H1 (cell line): Measurements from ENCODE around the gene FGGY. TPM values are rescaled to one million over a fixed set of nuclear protein-coding genes. Genes with fewer than 3 reads are reported as not detected.

Source experiments
- CTCF ChIA-PET: fragments of 300-600 bp; sonication (Branson Sonifier 250); formaldehyde crosslinking; loops from one replicate; lab custom pipeline; 2021; ENCODE audit not compliant: partially characterized antibody; lab: Charles Lee
- POLR2A ChIA-PET: fragments of 300-600 bp; sonication (Branson Sonifier 250); formaldehyde crosslinking; loops from one replicate; lab custom pipeline; 2021; ENCODE audit warnings: inconsistent platforms; ENCODE audit not compliant: partially characterized antibody; lab: Charles Lee
- DNase-seq, 2 experiments: peaks; one replicate each; pipeline versions ENCODE4 v3.0.0 to v3.0.0-alpha.2; 2010 to 2022; ENCODE audit warnings: low spot score in 2 of 2, low read depth in 1 of 2, mixed read lengths in 1 of 2
- FAIRE-seq: peaks from 2 replicates; lab custom pipeline; 2011; peaks lifted over from hg19 to GRCh38; lab: Jason Lieb, UNC
- H2AFZ ChIP-seq: 2 replicates; pipeline ENCODE4 v1.8.1; 2012; ENCODE audit warnings: low read length, inconsistent platforms
- H2AK5ac ChIP-seq: 2 replicates; pipeline ENCODE4 v1.6.1; 2013; ENCODE audit warnings: low read depth, low read length
- H2BK120ac ChIP-seq: replicated peaks from 2 replicates; pipeline ENCODE3; 2013; ENCODE audit warnings: low read depth, low read length, inconsistent platforms
- H2BK12ac ChIP-seq: 2 replicates; pipeline ENCODE4 v1.6.1; 2013; ENCODE audit warnings: low read depth, low read length
- H2BK15ac ChIP-seq: 2 replicates; pipeline ENCODE4 v1.6.1; 2013; ENCODE audit warnings: low read length
- H2BK20ac ChIP-seq: 2 replicates; pipeline ENCODE4 v1.6.1; 2013; ENCODE audit warnings: low read length
- H2BK5ac ChIP-seq: 2 replicates; pipeline ENCODE4 v1.6.1; 2013; ENCODE audit warnings: low read depth, low read length
- H3K14ac ChIP-seq: 2 replicates; pipeline ENCODE4 v1.6.1; 2013; ENCODE audit warnings: inconsistent platforms; ENCODE audit not compliant: insufficient read length
- H3K18ac ChIP-seq: 2 replicates; pipeline ENCODE4 v1.6.1; 2013; ENCODE audit warnings: low read length; ENCODE audit errors: extremely low read depth
- H3K23ac ChIP-seq: 2 replicates; pipeline ENCODE4 v1.6.1; 2013; ENCODE audit warnings: inconsistent platforms; ENCODE audit not compliant: insufficient read length
- H3K23me2 ChIP-seq: 2 replicates; pipeline ENCODE4 v1.6.1; 2013; ENCODE audit warnings: low read depth, low read length
- H3K27ac ChIP-seq: 2 replicates; pipeline ENCODE4 v1.6.1; 2011; ENCODE audit warnings: low read depth, low read length, inconsistent platforms
- H3K27me3 ChIP-seq, 4 experiments: replicated peaks in 1 of 4; 1 replicate in 1 of 4; 2 replicates in 3 of 4; pipeline versions ENCODE4 v1.6.1 to v1.8.1; 2011 to 2013; ENCODE audit warnings: low read length in 3 of 4, mild to moderate bottlenecking in 3 of 4, inconsistent platforms in 2 of 4, mixed read lengths in 2 of 4, moderate library complexity in 1 of 4; ENCODE audit not compliant: control insufficient read depth in 3 of 4, insufficient read depth in 3 of 4; ENCODE audit errors: extremely low read depth in 1 of 4
- H3K36me3 ChIP-seq, 4 experiments: 2 replicates each; pipeline versions ENCODE4 v1.6.1 to v1.8.1; 2011 to 2013; ENCODE audit warnings: mild to moderate bottlenecking in 4 of 4, low read length in 3 of 4, moderate library complexity in 2 of 4, control low read depth in 1 of 4, inconsistent platforms in 1 of 4; ENCODE audit not compliant: insufficient read depth in 4 of 4, control insufficient read depth in 2 of 4
- H3K4ac ChIP-seq: replicated peaks from 2 replicates; pipeline ENCODE3; 2013; ENCODE audit warnings: low read length, low read depth, mixed read lengths, inconsistent platforms; ENCODE audit not compliant: insufficient read length
- H3K4me1 ChIP-seq, 4 experiments: replicated peaks in 1 of 4; 1 replicate in 1 of 4; 2 replicates in 3 of 4; pipeline versions ENCODE4 v1.6.1 to v1.8.1; 2011 to 2013; ENCODE audit warnings: low read length in 3 of 4, inconsistent platforms in 2 of 4, mixed read lengths in 1 of 4; ENCODE audit not compliant: insufficient read depth in 4 of 4, control insufficient read depth in 3 of 4
- H3K4me2 ChIP-seq, 2 experiments: 2 replicates each; pipeline versions ENCODE4 v1.6.1 to v1.8.1; 2011 to 2013; ENCODE audit warnings: low read depth in 2 of 2, low read length in 2 of 2, control low read depth in 1 of 2, inconsistent platforms in 1 of 2, mild to moderate bottlenecking in 1 of 2; ENCODE audit not compliant: insufficient read depth in 1 of 2
- H3K4me3 ChIP-seq, 4 experiments: fragments of 200-600, 300-600 bp in 1 of 4; sonication (generic), shearing (Covaris generic), sonication (Bioruptor Twin) in 1 of 4; 2 replicates each; pipeline versions ENCODE4 v1.5.1 to v1.8.1; 2011 to 2016; ENCODE audit warnings: low read length in 4 of 4, low read depth in 3 of 4, control low read depth in 2 of 4, inconsistent platforms in 2 of 4, mild to moderate bottlenecking in 2 of 4, mixed read lengths in 1 of 4, moderate library complexity in 1 of 4; ENCODE audit not compliant: insufficient read depth in 2 of 4; ENCODE audit errors: extremely low read depth in 1 of 4
- H3K56ac ChIP-seq: replicated peaks from 2 replicates; pipeline ENCODE3; 2013; ENCODE audit warnings: low read depth, mild to moderate bottlenecking, mixed read lengths, low read length, inconsistent platforms; ENCODE audit not compliant: insufficient read length
- H3K79me1 ChIP-seq: 2 replicates; pipeline ENCODE4 v1.6.1; 2013; ENCODE audit warnings: low read depth, low read length, control low read depth
- H3K79me2 ChIP-seq, 2 experiments: 2 replicates each; pipeline versions ENCODE4 v1.6.1 to v1.8.1; 2012 to 2013; ENCODE audit warnings: low read length in 2 of 2, mild to moderate bottlenecking in 2 of 2, inconsistent platforms in 1 of 2; ENCODE audit not compliant: insufficient read depth in 2 of 2, control insufficient read depth in 1 of 2
- H3K9ac ChIP-seq, 4 experiments: replicated peaks in 1 of 4; 1 replicate in 1 of 4; 2 replicates in 3 of 4; pipeline versions ENCODE4 v1.6.1 to v1.8.1; 2011 to 2013; ENCODE audit warnings: low read depth in 3 of 4, low read length in 3 of 4, control low read depth in 2 of 4, mild to moderate bottlenecking in 2 of 4, moderate library complexity in 2 of 4, inconsistent platforms in 1 of 4; ENCODE audit errors: extremely low read depth in 1 of 4
- H3K9me3 ChIP-seq, 2 experiments: 2 replicates each; pipeline versions ENCODE4 v1.6.1 to v1.8.1; 2012 to 2013; ENCODE audit warnings: mild to moderate bottlenecking in 2 of 2, moderate library complexity in 2 of 2, control low read depth in 1 of 2, inconsistent platforms in 1 of 2, low read depth in 1 of 2, low read length in 1 of 2, mixed read lengths in 1 of 2; ENCODE audit not compliant: insufficient read depth in 2 of 2
- H4K20me1 ChIP-seq, 2 experiments: replicated peaks in 1 of 2; 2 replicates each; pipeline versions ENCODE3 to v1.8.1; 2011 to 2013; ENCODE audit warnings: inconsistent platforms in 2 of 2, low read length in 2 of 2, mild to moderate bottlenecking in 1 of 2; ENCODE audit not compliant: insufficient read depth in 2 of 2, control insufficient read depth in 1 of 2
- H4K5ac ChIP-seq: 2 replicates; pipeline ENCODE4 v1.6.1; 2013; ENCODE audit warnings: low read length, low read depth, mixed read lengths, inconsistent platforms; ENCODE audit not compliant: insufficient read length
- H4K8ac ChIP-seq: 2 replicates; pipeline ENCODE4 v1.8.0; 2013; ENCODE audit warnings: mild to moderate bottlenecking, moderate library complexity, low read length, inconsistent platforms; ENCODE audit not compliant: insufficient read depth; ENCODE audit errors: extremely low read depth
- H4K91ac ChIP-seq: replicated peaks from 2 replicates; pipeline ENCODE3; 2013; ENCODE audit warnings: low read length, mixed read lengths, inconsistent platforms; ENCODE audit not compliant: insufficient read length
- NRF1 ChIP-seq: IDR thresholded peaks from 2 replicates; pipeline ENCODE4 v1.6.1; 2011; ENCODE audit warnings: mild to moderate bottlenecking, low read depth, low read length, improper control_type of control experiment
- RAD21 ChIP-seq, 2 experiments: IDR thresholded peaks in 1 of 2; conservative IDR thresholded peaks in 1 of 2; 2 replicates each; pipeline ENCODE4 v1.6.1; 2011; ENCODE audit warnings: low read depth in 2 of 2, low read length in 2 of 2, improper control_type of control experiment in 1 of 2, inconsistent platforms in 1 of 2, mild to moderate bottlenecking in 1 of 2, moderate library complexity in 1 of 2
- SIX5 ChIP-seq: IDR thresholded peaks from 2 replicates; pipeline ENCODE4 v1.6.1; 2011; ENCODE audit warnings: mild to moderate bottlenecking, low read depth, low read length
- TCF12 ChIP-seq: IDR thresholded peaks from 2 replicates; pipeline ENCODE4 v1.6.1; 2011; ENCODE audit warnings: low read depth, mild to moderate bottlenecking, low read length
- WGBS, 2 experiments: shearing (Covaris generic) in 1 of 2; methylation state at CpG; one replicate each; pipeline versions ENCODE4 v1.1.6 to v1.1.7; 2013 to 2015; ENCODE audit warnings: low lambda C conversion rate in 2 of 2, mixed read lengths in 2 of 2, inconsistent platforms in 1 of 2, low coverage in 1 of 2, missing lambda C conversion rate in 1 of 2; ENCODE audit not compliant: insufficient replicate concordance in 2 of 2, insufficient coverage in 1 of 2, insufficient read length in 1 of 2; ENCODE audit errors: extremely low coverage in 1 of 2, missing lambda C conversion rate in 1 of 2; 5-methylcytosine and 5-hydroxymethylcytosine counted together
- polyA plus RNA-seq, 7 experiments: library from polyadenylated mRNA; depleted of rRNA in 3 of 7; stranded (reverse) in 5 of 7; unstranded in 2 of 7; fragments of >200 nt in 5 of 7; fragments of 200-250 nt in 2 of 7; gene quantifications; 1 replicate in 5 of 7; 2 replicates in 1 of 7; 4 replicates in 1 of 7; pipeline versions ENCODE4 v1.2.1 to v1.2.3, GENCODE V29; 2011 to 2013; ENCODE audit warnings: missing spikeins in 2 of 7, mixed read lengths in 2 of 7
- total RNA-seq: library from RNA; stranded (reverse); fragmentation: NEBNext Ultra II Directional; extraction: Animal tissue kit (Norgen Biotek cat#: 25700); gene quantifications from 2 replicates; pipeline ENCODE4 v1.2.1, GENCODE V29; 2021

The FGGY gene
- total and polyA plus RNA-seq, 2 of the 8 experiments (the other 6 are each of a cell fraction or from before 2014, with no cell fraction given), result 10.3 to 12.5 TPM

DNA sequence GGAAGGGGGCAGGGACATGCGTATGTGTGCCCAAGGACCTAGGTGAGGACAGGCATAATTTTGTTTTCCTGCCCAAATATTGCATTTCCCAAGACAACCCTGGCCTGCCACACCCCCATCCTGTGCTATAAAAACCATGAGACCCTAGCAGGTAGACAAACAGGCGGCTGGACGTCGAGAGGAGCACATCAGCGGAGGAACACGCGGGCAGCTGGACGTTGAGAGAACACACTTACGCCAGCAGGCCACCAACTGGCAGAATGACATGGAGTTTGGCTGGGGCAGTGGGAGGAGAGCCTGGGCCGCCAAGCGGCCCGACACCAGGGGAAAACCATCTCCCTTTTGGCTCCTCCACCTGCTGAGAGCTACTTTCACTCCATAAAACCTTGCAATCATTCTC is 3.0 kb upstream of the FGGY start:
- WGBS, 2 experiments, result 94% methylated on average over 12 of the region's 12 CpGs; no CpG with 5 or more reads in 1 of the 2 experiments
- Histone ChIP-seq H3K9ac (no peak overlapping the region), H2BK12ac (no peak overlapping the region), H3K18ac (no peak overlapping the region), H3K23me2 (peaks cover 10% of the 10 kb centered on the region), H3K9me3 (no peaks in the 10 kb centered on the region), H2AK5ac (no peak overlapping the region), H3K79me2 (no peaks in the 10 kb centered on the region), H3K14ac (no peak overlapping the region), H4K8ac (no peak overlapping the region; the same call in 1 of the 2 replicates), H3K23ac (no peak overlapping the region), H2BK120ac (no peak overlapping the region), H3K4me2 (no peak overlapping the region), H4K5ac (no peak overlapping the region), H4K91ac (no peak overlapping the region), H3K27me3 (no peaks in the 10 kb centered on the region), H2AFZ (no peak overlapping the region), H3K4me3 (no peak overlapping the region), H2BK5ac (no peak overlapping the region), H3K4ac (no peak overlapping the region), H3K27ac (no peak overlapping the region), H3K36me3 (no peaks in the 10 kb centered on the region), H4K20me1 (no peaks in the 10 kb centered on the region), H2BK20ac (no peak overlapping the region), H3K79me1 (no peaks in the 10 kb centered on the region; the same call in 1 of the 2 replicates), H3K4me1 (peaks cover 0 to 7% (median 3%) of the 10 kb centered on the region in 4 experiments; a peak in 4 of 7 replicates), H3K56ac (no peak overlapping the region), H2BK15ac (no peak overlapping the region)
- CTCF ChIA-PET, result no interaction called here
- DNase-seq, result no peak
- POLR2A ChIA-PET, result no interaction called here
- no peak for FAIRE-seq
- no peak for TF ChIP-seq SIX5
- no peak for TF ChIP-seq NRF1
- TF ChIP-seq RAD21 (IDR thresholded peaks at IDR 0.05 in 1 of 2, conservative IDR thresholded peaks at IDR 0.05 in 1 of 2; ENCODE audit: low read depth in 2 of 2, low read length in 2 of 2), result no peak
- TF ChIP-seq TCF12, result no peak
